OCI-LY7 (cell line): ENCODE data around the gene LRRC56. TPM values are rescaled to one million over a fixed set of nuclear protein-coding genes. Genes with fewer than 3 reads are reported as not detected.

Experiments used
- BruUV-seq: library from RNA; stranded (reverse); fragments of 400-500 nt; replicated peaks from 2 replicates; lab custom pipeline; 2021; lab: Mats Ljungman, UMichigan
- CTCF ChIA-PET: fragments of 300-600 bp; sonication (Branson Sonifier 250); formaldehyde crosslinking; loops from one replicate; lab custom pipeline; 2022; ENCODE audit warnings: antibody characterized with exemption; ENCODE audit not compliant: unreplicated experiment; lab: Charles Lee
- POLR2A ChIA-PET: fragments of 300-600 bp; sonication (Branson Sonifier 250); formaldehyde crosslinking; loops from one replicate; lab custom pipeline; 2022; ENCODE audit warnings: antibody characterized with exemption; lab: Charles Lee
- DNase-seq: peaks from one replicate; pipeline ENCODE4 v3.0.0-alpha.2; 2015; ENCODE audit warnings: low spot score
- H2AFZ ChIP-seq: fragments of 200-600 bp; sonication (generic), shearing (Covaris generic); 2 replicates; pipeline ENCODE4 v1.6.1; 2014; ENCODE audit warnings: mild to moderate bottlenecking, antibody characterized with exemption, low read length, moderate library complexity
- H3K27ac ChIP-seq: fragments of 200-600 bp; sonication (generic); 2 replicates; pipeline ENCODE4 v1.5.1; 2014; ENCODE audit warnings: mixed run types, low read depth, mild to moderate bottlenecking, moderate library complexity, low read length, inconsistent platforms; ENCODE audit not compliant: poor library complexity, severe bottlenecking
- H3K36me3 ChIP-seq: fragments of 200-600 bp; sonication (generic); 2 replicates; pipeline ENCODE4 v1.6.1; 2014; ENCODE audit warnings: mild to moderate bottlenecking, antibody characterized with exemption, low read length, moderate library complexity, mixed read lengths; ENCODE audit not compliant: insufficient read depth
- H3K4me1 ChIP-seq: fragments of 200-600 bp; sonication (generic); 2 replicates; pipeline ENCODE4 v1.5.1; 2014; ENCODE audit warnings: mild to moderate bottlenecking, low read length; ENCODE audit not compliant: insufficient read depth, poor library complexity, severe bottlenecking
- H3K4me2 ChIP-seq: fragments of 200-600 bp; sonication (generic); 2 replicates; pipeline ENCODE4 v1.6.1; 2014; ENCODE audit warnings: mild to moderate bottlenecking, low read length
- H3K4me3 ChIP-seq: fragments of 200-600 bp; sonication (generic); 2 replicates; pipeline ENCODE4 v1.5.1; 2014; ENCODE audit warnings: mild to moderate bottlenecking, low read depth, low read length; ENCODE audit not compliant: poor library complexity, severe bottlenecking
- H3K79me2 ChIP-seq: fragments of 200-600 bp; sonication (generic); 2 replicates; pipeline ENCODE4 v1.6.1; 2016; ENCODE audit warnings: low read depth, mild to moderate bottlenecking, low read length, moderate library complexity, mixed read lengths; ENCODE audit not compliant: insufficient read depth
- H3K9me2 ChIP-seq: fragments of 200-600 bp; sonication (generic); 2 replicates; pipeline ENCODE4 v1.6.1; 2016; ENCODE audit warnings: mild to moderate bottlenecking, low read length, mixed read lengths; ENCODE audit not compliant: insufficient read depth
- H3K9me3 ChIP-seq: fragments of 200-600 bp; sonication (generic); 2 replicates; pipeline ENCODE4 v1.6.1; 2014; ENCODE audit warnings: mild to moderate bottlenecking, mixed run types, low read length, mixed read lengths
- H4K20me1 ChIP-seq: fragments of 200-600 bp; sonication (generic); 2 replicates; pipeline ENCODE4 v1.6.1; 2014; ENCODE audit warnings: mild to moderate bottlenecking, antibody characterized with exemption, low read length, moderate library complexity, mixed read lengths; ENCODE audit not compliant: insufficient read depth
- CTCF ChIP-seq: fragments of 200-600 bp; sonication (generic); conservative IDR thresholded peaks from 2 replicates; pipeline ENCODE4 v1.5.1; 2014; ENCODE audit warnings: mild to moderate bottlenecking, antibody characterized with exemption, low read length, moderate library complexity, mixed read lengths
- EZH2phosphoT487 ChIP-seq: fragments of 200-600 bp; sonication (generic); IDR thresholded peaks from 2 replicates; pipeline ENCODE4 v1.6.1; 2018; ENCODE audit warnings: low read depth, borderline replicate concordance, mild to moderate bottlenecking, mixed run types, antibody characterized with exemption, low read length, moderate library complexity, mixed read lengths
- intact Hi-C: fragments of 100-400 bp; cut with micrococcal nuclease; formaldehyde crosslinking; loops from one replicate; pipeline ENCODE4 v1.10.0; 2022; ENCODE audit not compliant: unreplicated experiment
- total RNA-seq, 2 experiments: library from RNA; depleted of rRNA in 1 of 2; stranded (reverse); fragments of >200 nt in 1 of 2; shearing (Covaris generic) in 1 of 2; gene quantifications; 2 replicates each; pipeline ENCODE4 v1.2.3, GENCODE V29; 2014 to 2022

Gene LRRC56
- total RNA-seq, 2 experiments from 2014 or later, result 1.6 to 2.5 TPM

GRCh38 chr11:507727-508515, 29.4 kb upstream of the LRRC56 start:
- ChIA-PET POLR2A (no interaction called here), CTCF (no interaction called here)
- Histone ChIP-seq H3K4me3 (peak overlapping the region; percentile 95), H4K20me1 (no peaks in the 10 kb centered on the region), H2AFZ (no peak overlapping the region; the same call in 1 of the 2 replicates), H3K36me3 (peaks cover 9% of the 10 kb centered on the region; the same call in 1 of the 2 replicates), H3K27ac (no peak overlapping the region), H3K9me2 (no peaks in the 10 kb centered on the region), H3K4me1 (peaks cover 32% of the 10 kb centered on the region), H3K79me2 (peaks cover 23% of the 10 kb centered on the region), H3K9me3 (no peaks in the 10 kb centered on the region), H3K4me2 (peak overlapping the region; percentile 73)
- intact Hi-C loops, result loop anchor here (2.0 to 5.0 kb wide), 4 partner anchors 57 to 404 kb away; partner anchors contain the start of genes BET1L, CHID1, PTDSS2 and RIC8A
- no peak for TF ChIP-seq EZH2phosphoT487
- TF ChIP-seq CTCF, result no peak
- DNase-seq, result no peak
- no TSS peak for BruUV-seq

GRCh38 chr11:508956-509355, 28.4 kb upstream of the LRRC56 start:
- Histone ChIP-seq H3K79me2 (peaks cover 23% of the 10 kb centered on the region), H3K4me3 (no peak overlapping the region), H3K9me3 (no peaks in the 10 kb centered on the region), H2AFZ (no peak overlapping the region), H3K9me2 (no peaks in the 10 kb centered on the region), H3K27ac (no peak overlapping the region), H3K4me1 (peaks cover 28% of the 10 kb centered on the region), H3K36me3 (peaks cover 9% of the 10 kb centered on the region; the same call in 1 of the 2 replicates), H3K4me2 (no peak overlapping the region), H4K20me1 (no peaks in the 10 kb centered on the region)
- intact Hi-C loops, result loop anchor here (5.0 kb wide), 3 partner anchors 102 to 403 kb away; partner anchors contain the start of genes BET1L, CHID1 and RIC8A
- no peak for DNase-seq
- ChIA-PET POLR2A (interaction anchor here (0.6 kb wide), 1 partner anchor 303 kb away, joined by 3 read pairs; no protein-coding TSS in a partner anchor), CTCF (no interaction called here)
- TF ChIP-seq CTCF (no peak), EZH2phosphoT487 (no peak)
- BruUV-seq, result TSS peak; percentile 64
